ENCODE data around the gene TMEM37. TPM values are rescaled to one million over a fixed set of nuclear protein-coding genes. Genes with fewer than 3 reads are reported as not detected.

The TMEM37 gene
- total RNA-seq, 1 experiment from 2014 or later: 2.3 TPM

DNA sequence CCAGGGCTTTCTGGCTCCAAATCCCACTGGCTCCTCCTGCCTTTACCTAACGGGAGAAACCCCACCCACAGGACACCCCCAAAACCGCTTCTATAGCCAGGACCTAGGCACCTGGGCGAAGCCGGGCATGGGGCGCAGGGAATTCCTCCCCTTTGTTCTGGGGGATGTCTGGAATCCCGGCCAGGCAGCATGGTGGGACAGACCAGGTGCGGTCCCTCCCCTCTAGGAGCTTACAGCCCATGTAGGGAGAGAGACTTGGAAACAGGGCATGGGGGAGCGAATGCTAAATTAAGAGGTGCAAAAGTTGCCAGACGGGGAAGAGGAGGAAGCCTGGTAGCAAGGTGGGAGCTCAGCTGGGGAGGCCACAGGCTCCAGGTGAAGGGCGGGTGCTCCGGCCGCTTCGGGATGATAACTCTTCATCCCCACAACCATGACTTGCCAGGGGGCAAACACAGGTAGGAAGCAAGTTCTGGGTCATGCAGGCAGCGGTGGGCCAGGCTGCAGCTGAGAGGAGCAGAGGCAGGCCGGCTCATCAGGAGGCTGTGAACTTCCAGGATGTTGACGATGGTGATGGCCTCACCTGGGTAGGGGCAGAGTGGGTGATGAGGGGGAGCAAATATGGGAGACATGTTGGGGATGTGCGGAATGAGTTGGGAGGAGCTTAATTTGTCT, 1.3 kb downstream of the TMEM37 start:
- intact Hi-C loops (cut with micrococcal nuclease): no loop called here
- Histone ChIP-seq H4K20me1 (ENCODE audit: insufficient read depth) (no peaks in the 10 kb centered on the region), H3K27me3 (ENCODE audit: insufficient read depth, low read length) (no peaks in the 10 kb centered on the region), H3K4me1 (ENCODE audit: control insufficient read depth in 1 of 2, insufficient read depth in 2 of 2, low read length in 2 of 2) (peaks cover 17 to 33% of the 10 kb centered on the region in 2 experiments; a peak in 3 of 4 replicates), H3K27ac (ENCODE audit: low read depth, low read length) (no peak overlapping the region), H3K4me3 (replicated peaks in 1 of 2; ENCODE audit: low read depth in 1 of 2, low read length in 2 of 2) (no peak overlapping the region), H3K79me2 (ENCODE audit: insufficient read depth, low read length) (no peaks in the 10 kb centered on the region), H3K36me3 (ENCODE audit: control insufficient read depth in 1 of 2, insufficient read depth in 2 of 2, low read length in 2 of 2) (no peaks in the 10 kb centered on the region), H3K4me2 (ENCODE audit: low read length) (peak overlapping the region; percentile 84; the same call in 1 of the 2 replicates), H3K9me3 (ENCODE audit: control insufficient read depth in 1 of 2, insufficient read depth in 1 of 2, low read depth in 1 of 2, low read length in 2 of 2) (no peaks in the 10 kb centered on the region), H3K9ac (ENCODE audit: low read length) (no peak overlapping the region), H2AFZ (ENCODE audit: low read depth, low read length, poor library complexity, severe bottlenecking) (no peak overlapping the region), H3K9me2 (ENCODE audit: insufficient read depth) (no peaks in the 10 kb centered on the region)
- DNase-seq (ENCODE audit: low read depth, low spot score) (no peak), ATAC-seq (no peak)
- ChIA-PET POLR2A (no interaction called here), RAD21 (ENCODE audit: low non-redundant PET in 1 of 2, low total read pairs in 2 of 2, uncharacterized antibody in 2 of 2, unreplicated experiment in 2 of 2) (no interaction called here), CTCF (no interaction called here)
- TSS peak; percentile 33 for BruUV-seq (replicated peaks)
- no peak for TF ChIP-seq POLR2AphosphoS5 (IDR thresholded peaks at IDR 0.05; ENCODE audit: low read depth, low read length)

DNA sequence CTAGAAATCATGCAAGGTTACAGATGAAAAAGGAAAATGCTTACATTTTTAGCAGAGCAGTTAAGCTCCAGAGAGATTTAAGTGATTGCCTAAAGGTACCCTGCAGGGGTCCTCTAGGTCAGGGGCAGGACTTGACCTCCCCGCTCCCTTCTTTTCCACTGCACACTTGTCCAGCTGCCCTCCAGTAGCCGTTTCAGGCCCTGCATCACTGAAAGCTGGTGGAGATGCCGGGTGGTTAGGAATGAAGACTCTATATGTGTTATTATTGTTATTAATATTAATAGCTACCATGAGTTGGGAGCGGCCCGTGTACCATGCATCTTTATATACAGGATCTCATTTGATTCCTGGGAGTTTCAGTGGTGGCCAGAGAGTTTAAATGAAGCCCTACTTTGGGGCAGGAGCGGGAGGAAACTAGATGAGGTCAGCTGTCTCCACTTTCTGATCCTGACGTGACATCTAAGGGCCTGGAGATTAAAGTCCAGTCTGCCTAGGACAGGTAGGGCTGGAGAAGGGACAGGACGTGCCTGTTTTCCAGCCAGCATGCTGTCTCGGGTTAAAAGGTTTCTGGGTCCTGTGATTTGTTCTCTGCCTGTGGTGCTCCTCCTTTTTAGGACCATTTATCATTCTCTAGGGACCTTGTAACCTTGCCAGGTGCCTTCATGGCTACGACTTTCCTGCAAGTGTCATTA, 2.1 kb downstream of the TMEM37 start:
- ChIA-PET POLR2A (no interaction called here), RAD21 (ENCODE audit: low non-redundant PET in 1 of 2, low total read pairs in 2 of 2, uncharacterized antibody in 2 of 2, unreplicated experiment in 2 of 2) (interaction anchor here in 1 of 2 experiments (0.8 kb wide), 1 partner anchor 43 kb away, joined by 3 read pairs; no protein-coding TSS in a partner anchor), CTCF (no interaction called here)
- no peak overlapping the region for H3K9ac ChIP-seq (ENCODE audit: low read length)
- H3K9me3 ChIP-seq (ENCODE audit: control insufficient read depth in 1 of 2, insufficient read depth in 1 of 2, low read depth in 1 of 2, low read length in 2 of 2): no peaks in the 10 kb centered on the region
- BruUV-seq (replicated peaks): no TSS peak
- no peak overlapping the region for H3K27ac ChIP-seq (ENCODE audit: low read depth, low read length)
- intact Hi-C loops (cut with micrococcal nuclease): no loop called here
- DNase-seq (ENCODE audit: low read depth, low spot score): no peak
- H2AFZ ChIP-seq (ENCODE audit: low read depth, low read length, poor library complexity, severe bottlenecking): no peak overlapping the region
- no peaks in the 10 kb centered on the region for H4K20me1 ChIP-seq (ENCODE audit: insufficient read depth)
- H3K4me3 ChIP-seq (replicated peaks in 1 of 2; ENCODE audit: low read depth in 1 of 2, low read length in 2 of 2): no peak overlapping the region
- ATAC-seq: no peak
- H3K79me2 ChIP-seq (ENCODE audit: insufficient read depth, low read length): no peaks in the 10 kb centered on the region
- no peaks in the 10 kb centered on the region for H3K27me3 ChIP-seq (ENCODE audit: insufficient read depth, low read length)
- no peaks in the 10 kb centered on the region for H3K9me2 ChIP-seq (ENCODE audit: insufficient read depth)
- peak; percentile 18 for TF ChIP-seq TCF7L2 (IDR thresholded peaks at IDR 0.05; ENCODE audit: borderline replicate concordance, extremely low read depth, insufficient read depth, insufficient read length)
- TF ChIP-seq, protein P1, sequence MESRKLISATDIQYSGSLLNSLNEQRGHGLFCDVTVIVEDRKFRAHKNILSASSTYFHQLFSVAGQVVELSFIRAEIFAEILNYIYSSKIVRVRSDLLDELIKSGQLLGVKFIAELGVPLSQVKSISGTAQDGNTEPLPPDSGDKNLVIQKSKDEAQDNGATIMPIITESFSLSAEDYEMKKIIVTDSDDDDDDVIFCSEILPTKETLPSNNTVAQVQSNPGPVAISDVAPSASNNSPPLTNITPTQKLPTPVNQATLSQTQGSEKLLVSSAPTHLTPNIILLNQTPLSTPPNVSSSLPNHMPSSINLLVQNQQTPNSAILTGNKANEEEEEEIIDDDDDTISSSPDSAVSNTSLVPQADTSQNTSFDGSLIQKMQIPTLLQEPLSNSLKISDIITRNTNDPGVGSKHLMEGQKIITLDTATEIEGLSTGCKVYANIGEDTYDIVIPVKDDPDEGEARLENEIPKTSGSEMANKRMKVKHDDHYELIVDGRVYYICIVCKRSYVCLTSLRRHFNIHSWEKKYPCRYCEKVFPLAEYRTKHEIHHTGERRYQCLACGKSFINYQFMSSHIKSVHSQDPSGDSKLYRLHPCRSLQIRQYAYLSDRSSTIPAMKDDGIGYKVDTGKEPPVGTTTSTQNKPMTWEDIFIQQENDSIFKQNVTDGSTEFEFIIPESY (IDR thresholded peaks at IDR 0.05; ENCODE audit: extremely low read depth, insufficient replicate concordance, low read length): no peak
- no peaks in the 10 kb centered on the region for H3K36me3 ChIP-seq (ENCODE audit: control insufficient read depth in 1 of 2, insufficient read depth in 2 of 2, low read length in 2 of 2)
- H3K4me2 ChIP-seq (ENCODE audit: low read length): no peak overlapping the region
- peaks cover 17 to 33% of the 10 kb centered on the region in 2 experiments; a peak in 3 of 4 replicates for H3K4me1 ChIP-seq (ENCODE audit: control insufficient read depth in 1 of 2, insufficient read depth in 2 of 2, low read length in 2 of 2)

Measured in HCT116 (cell line).